CMK (cell line): ENCODE results near the gene SPARC.
A peak's percentile ranks its signal among the peaks of the same experiment; 100 is the strongest.
"Not testable (repeated sequence)": the region's sequence is repeated elsewhere in the genome, so short reads cannot be mapped to it uniquely, and the experiment has no call there.

Source experiments
- DNase-seq: peaks from one replicate; pipeline ENCODE4 v3.0.0-alpha.2; 2010; ENCODE audit warnings: low read depth

The SPARC gene, protein sequence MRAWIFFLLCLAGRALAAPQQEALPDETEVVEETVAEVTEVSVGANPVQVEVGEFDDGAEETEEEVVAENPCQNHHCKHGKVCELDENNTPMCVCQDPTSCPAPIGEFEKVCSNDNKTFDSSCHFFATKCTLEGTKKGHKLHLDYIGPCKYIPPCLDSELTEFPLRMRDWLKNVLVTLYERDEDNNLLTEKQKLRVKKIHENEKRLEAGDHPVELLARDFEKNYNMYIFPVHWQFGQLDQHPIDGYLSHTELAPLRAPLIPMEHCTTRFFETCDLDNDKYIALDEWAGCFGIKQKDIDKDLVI

DNA sequence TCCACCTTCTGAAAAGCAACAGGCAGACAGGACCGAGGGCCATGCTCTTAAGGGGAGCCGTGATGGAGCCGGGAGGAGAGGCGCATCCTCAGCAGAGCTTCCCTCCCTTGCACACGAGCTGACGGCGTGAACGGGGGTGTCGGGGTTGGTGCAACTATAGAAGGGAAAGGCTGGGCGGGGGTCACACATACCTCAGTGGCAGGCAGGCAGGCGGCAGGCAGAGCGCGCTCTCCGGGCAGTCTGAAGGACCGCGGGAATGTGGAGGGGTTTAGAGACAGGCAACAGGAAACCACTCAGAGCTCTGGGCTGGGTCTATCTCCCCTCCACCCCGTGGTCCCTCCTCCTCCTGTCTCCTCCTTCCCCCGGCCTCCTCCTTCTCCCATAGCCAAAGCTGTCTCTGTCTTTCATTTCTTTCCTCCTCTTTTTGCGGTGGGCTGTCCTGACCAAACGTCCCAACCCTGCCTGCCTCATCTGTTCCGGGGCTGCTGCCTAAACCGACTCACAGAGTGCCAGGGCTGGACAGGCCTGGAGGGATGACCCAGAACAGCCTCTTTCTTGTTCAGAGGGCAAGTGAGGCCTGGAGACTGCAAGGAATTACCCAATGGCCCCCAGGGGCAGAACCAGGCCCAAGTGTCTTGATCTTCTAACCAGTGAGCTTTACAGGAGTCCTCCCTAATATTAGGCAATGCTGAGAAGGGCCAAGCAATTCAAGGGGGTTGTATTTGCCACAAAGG lies at the start of gene SPARC:
Gene SPARC (minus strand): TSS at position 242 of the 734 bp plus-strand sequence. CDS start 10,727 bp downstream, outside the sequence.
- peak; percentile 34 for DNase-seq

DNA sequence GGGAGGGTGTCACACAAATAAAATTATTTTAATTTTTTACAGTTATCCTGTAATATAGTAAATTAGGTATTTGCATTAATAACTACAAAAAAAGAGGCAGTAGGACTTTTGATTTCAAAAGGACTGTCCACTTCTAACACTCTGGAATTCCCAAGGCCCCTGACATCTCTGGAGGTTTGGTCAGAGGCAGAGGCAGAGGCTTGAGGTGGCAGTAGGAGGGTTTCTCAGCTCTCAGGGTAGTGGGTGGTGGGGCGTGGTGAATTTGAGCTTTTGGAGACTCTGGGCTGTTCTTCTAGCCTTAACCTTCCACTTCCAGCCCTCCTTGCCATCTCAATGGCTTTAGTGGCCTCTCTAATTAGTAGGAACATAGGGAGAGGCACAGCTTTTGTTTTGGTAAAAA lies 48.9 kb upstream of the SPARC start:
- no peak for DNase-seq

DNA sequence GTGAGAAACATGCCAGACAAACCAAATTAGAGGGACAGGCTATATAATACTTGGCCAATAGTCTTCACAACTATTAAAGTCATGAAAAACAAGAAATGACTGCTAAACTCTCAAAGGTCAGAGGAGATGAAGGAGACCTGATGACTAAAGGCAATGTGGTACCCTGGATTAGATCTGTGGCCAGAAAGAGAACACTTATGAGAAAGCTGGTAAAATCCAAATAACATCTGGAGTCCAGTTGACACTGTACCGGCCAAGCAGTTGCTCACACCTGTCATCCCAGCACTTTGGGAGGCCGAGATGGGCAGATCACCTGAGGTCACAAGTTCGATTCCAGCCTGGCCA lies 47.3 kb upstream of the SPARC start:
- no peak for DNase-seq

DNA sequence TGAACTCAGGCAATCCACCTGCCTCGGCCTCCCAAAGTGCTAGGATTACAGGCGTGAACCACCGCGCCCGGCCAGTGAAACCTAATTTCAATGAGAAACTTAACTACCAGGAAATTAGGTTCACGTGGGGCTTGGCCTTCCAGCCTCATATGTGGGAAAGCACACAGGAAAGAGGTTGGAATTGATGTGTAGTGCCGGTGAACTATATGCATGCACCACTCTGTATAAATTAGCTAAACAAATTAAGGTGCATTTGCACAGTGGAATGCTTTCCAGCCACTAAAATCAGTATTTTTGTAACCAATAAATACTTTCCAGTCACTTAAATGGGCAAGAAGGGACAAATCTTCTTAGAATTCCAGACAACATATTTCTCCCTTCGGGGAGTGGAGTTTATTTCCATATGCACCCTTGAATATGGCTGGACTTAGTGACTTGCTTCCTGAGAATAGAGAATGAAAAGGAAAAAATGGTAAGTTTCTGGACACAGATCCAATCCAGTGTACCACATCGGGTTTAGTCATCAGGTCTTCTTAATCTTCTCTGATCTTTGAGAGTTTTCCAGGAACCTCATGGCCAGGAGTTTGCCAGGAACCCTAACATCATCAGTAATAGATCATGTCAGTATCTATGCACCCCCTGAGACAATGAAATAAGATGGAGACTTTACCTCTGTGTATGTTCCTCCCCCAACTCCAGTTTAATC lies 46.8 kb upstream of the SPARC start:
- DNase-seq: no peak

DNA sequence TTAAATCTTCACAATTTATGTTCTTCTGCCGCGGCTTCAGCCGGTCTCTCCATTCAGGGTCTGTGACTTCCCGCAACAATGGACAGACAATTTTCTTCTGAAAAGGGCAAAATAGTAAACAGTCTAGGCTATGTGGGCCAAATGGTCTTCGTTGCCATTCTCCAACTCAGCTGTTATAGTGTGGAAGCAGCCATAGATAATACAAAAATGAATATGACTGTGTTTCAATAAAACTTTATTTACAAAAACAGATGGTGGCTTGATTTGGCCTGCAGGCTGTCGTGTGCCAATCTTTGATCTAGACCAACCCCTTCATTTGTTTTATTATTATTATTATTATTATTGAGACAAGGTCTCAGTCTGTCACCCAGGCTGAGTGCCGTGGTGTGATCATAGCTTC lies 43.7 kb upstream of the SPARC start:
- DNase-seq: no peak

DNA sequence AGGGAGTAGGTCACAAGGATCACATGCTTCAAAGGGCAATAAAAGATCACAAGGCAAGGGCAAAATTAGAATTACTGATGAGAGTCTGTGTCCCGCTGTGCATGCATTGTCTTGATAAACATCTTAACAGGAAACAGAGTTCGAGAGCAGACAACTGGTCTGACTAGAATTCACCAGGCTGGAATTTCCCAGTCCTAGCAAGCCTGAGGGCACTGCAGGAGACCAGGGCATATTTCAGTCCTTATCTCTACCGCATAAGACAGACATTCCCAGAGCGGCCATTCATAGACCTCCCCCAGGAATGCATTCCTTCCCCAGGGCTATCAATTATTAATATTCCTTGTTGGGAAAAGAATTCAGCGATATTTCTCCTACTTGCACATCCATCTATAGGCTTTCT lies 42.9 kb upstream of the SPARC start:
- DNase-seq: not testable (repeated sequence)

DNA sequence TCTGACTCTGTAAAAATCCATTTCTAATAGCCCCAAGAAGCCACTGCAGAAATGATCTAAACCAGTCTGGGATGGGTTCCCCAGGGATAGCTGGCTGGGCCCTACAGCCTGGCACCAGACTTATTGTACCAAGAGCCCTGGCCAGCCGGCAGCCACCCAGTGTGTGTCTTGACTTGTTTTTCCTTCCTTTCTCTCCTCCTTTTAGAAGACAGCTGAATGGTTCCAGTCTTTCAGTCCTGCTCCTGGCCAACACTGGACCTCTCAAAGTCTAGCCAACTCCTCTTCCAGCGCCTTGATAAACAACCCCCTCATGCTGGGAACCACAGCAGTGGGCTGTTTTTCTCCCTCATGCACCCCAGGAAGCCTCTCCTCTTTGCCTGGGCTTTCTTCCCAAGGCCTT lies 37.6 kb upstream of the SPARC start:
- DNase-seq: no peak

DNA sequence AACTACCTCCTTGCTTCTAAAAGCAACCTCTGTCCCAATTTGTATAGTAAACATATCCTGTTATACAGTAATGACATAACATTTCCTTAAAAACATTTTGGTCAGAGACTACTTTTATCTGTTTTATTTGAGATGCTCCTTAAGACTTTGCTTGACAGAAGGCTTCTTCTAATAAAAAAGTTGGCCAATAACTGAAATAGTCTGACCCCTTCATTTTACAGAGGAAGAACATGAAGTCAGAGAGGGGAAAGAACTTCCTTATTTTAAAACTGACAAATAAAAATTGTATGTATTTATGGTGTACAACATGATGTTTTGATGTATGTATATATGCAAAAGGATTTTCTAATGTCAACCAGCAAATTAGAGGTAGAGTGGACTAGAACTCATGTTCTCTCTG lies 35.8 kb upstream of the SPARC start:
- DNase-seq: no peak

DNA sequence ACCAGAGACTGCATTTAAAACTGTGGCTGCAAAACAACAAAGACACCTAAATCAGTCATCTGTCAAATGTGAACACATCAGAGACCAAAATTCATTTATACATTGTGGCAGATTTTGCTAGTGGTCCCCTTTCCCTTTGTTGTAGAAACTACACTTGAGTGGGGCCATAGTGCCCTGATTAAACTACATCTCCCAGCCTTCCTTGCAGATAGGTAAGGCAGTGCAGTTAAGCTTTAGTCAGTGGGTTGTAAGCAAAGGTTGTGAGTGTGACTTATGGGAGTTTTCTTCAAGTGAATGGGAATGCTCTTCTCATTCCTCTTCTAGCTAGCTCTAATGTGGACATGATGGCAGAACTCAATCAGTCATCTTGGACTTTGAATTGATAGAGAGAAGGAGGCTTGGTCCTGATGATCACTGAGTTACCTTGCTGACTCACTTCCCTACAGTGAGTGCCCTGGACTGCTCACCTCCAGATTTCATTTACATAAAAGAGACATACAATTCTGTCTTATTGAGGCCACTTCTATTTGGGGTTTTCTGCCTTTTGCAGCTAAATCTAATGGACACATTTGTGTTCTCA lies 35.2 kb upstream of the SPARC start:
- no peak for DNase-seq

DNA sequence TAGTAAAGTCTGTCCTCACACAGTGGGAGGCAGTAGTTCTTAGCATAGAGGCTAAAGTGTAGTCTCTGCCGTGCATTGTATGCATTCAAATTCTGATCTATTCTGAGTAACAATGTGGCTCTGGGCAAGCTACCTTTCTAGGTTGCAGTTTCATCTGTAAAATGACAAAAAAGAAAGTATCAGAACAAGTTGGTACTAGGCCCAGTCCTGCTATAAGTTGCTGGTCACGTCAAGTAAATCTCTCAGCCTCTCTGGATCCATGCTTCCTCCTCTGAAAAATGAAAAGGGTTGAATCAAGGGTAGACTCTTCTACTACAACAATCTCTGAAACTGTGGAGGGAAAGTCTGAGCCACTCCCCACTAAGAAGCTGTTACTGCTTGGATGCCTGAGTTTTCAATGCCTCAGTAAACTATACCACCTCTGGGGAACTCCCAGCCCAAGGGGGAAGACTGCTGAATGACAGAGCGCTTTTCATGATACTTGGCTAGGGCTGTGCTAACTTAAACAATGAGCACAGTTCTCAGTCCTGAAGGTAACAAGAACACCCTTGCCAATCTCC lies 34.5 kb upstream of the SPARC start:
- no peak for DNase-seq

DNA sequence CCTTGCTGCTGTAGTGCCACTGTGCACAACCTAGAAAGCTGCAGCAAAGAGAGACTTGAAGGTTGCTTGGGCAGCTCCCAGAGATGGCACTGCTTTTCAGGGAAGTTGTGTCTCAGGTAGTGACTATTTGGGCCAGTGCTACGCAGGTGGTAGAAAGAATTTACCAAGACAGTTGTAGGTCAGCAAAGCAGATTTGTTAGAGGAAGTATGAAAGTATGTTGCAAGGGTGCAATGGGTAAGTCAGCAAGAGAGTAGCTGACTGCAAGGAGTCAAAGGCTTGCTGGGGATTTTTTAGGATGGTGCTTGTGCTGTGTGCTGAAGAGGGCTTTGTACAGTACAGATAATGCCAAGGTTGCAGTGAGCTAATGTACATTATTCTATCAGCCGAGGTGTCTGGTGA lies 33.5 kb upstream of the SPARC start:
- no peak for DNase-seq

DNA sequence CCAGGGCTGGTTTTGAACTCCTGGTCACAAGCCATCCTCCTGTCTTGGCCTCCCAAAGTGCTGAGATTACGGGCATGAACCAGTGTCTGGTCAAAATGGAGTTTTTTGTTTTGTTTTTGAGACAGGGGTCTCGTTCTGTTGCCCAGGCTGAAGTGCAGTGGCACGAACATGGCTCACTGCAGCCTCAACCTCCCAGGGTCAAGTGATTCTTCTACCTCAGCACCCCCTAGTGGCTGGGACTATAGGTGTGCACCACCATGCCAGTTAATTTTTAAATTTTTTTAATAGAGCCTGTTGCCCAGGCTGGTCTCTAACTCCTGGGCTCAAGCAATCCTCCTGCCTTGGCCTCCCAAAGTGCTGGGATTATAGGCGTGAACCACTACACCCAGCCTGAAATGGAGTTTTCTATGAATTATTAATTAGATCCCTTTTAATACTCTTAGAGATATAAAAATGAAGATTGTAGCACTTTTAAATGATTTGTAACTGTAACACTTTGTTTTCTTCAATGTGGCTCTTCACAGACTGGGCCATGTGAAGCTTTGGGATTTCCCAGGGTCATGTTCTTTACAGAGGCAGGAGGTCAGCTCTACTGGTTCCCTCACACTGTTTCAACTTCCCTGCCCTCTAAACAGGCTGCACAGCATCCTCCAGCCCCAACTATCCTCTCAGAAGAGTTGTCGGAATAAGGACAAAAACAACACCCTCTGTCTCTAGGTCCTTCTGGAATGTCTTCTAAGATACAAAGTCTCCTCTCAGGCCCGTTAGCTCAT lies 32.7 kb upstream of the SPARC start:
- no peak for DNase-seq

DNA sequence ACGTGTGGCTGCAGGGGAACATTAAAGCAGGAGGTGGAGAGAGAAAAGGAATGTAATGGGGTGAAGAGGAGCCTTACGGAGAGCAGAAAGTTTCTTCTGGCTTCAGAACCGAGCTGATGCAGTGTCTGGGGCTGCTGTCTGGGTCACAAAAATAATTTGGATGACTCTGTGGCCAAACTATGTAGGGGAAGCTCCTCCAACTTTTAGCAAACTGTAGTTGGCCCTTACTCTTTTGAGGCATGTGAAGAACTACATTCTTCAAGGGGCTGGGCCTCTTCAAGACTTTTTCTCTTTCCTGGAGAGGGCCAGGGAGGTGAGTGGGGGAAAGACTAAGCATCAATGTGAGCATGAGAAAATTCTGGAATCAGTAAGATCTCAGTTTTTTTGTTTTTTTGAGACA lies 31.9 kb upstream of the SPARC start:
- DNase-seq: no peak

DNA sequence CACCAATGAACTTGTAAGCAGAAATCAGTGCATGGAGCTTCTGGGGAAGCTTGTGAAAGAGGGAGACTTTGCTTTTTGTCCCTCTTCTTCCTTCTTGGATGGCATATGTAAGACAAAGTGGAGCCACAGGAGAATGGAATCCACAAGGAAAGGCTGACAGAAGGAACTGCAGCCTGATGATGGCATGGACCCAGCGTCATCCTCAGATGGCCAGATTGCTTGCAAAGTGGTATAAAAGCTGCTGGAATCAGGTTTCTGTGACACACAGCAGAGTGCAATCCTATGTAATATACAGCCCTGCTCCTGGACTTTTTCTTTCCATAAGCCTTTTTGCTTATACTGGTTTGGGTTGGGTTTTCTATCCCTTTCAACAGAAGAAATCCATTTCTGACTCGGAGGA lies 31.4 kb upstream of the SPARC start:
- no peak for DNase-seq

DNA sequence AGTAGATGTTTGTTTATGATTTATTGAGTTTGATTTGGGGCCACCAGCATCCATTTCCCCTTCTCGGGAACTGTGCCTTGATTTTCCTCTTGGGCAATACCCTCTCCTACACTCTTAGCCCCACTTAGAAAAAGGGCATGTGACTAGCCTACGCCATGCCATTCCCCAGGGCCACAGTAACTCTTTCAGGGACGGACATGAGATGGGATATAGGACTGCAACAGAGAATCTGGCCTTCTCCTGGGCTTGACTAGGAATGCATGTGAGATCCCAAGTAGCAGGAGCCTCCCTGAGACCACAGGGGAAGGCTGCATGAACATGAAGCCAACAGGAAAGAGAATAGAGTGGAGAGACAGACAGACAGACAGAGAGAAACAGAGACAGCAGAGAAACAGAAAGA lies 30.7 kb upstream of the SPARC start:
- no peak for DNase-seq

DNA sequence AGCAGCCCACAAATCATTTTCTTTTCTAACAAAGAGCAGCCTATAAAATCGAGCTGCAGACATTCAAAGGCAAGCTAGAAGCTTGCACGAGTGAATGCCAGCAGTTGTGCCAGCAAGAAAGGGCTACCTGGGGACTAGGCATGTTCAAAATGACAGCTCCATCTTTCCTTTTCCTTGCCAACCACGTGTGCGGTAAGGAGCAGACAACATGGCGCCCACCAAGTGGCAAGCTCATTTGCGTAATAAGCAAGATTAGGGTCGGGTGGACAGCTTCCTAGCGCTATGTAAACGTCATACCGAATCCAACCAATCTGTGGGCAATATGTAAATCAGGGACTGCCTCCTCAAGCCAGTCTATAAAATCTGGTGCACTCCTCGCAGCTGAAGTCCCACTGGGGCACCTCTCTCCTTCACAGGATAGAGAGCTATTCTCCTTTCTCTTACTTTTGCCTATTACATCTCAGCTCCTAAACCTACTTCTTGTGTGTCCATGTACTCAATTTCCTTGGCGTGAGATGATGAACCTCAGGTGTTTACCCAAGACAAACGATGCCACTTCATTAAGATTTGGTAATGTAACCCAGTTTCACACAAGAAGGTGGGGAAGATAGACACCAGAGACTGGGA lies 22.5 kb upstream of the SPARC start:
- DNase-seq: no peak

DNA sequence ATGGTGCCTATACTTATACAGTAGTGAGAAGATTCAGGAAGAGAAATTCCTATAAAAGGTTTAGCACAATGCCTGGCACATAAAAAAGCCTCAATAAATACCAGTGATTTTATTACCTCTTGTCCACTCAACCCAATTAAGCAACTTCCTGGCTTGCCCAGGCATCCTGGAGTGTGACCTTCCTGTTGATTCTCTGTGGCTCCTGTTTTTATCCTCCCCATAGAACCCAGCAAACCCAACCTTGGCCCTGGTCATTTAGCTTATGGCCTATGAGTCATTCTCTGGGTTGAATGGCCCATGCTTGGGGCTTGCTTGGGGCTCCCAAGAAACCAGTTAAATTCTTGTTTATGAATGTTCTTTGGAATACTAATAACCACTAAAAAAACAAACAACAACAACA lies 21.4 kb upstream of the SPARC start:
- DNase-seq: no peak

DNA sequence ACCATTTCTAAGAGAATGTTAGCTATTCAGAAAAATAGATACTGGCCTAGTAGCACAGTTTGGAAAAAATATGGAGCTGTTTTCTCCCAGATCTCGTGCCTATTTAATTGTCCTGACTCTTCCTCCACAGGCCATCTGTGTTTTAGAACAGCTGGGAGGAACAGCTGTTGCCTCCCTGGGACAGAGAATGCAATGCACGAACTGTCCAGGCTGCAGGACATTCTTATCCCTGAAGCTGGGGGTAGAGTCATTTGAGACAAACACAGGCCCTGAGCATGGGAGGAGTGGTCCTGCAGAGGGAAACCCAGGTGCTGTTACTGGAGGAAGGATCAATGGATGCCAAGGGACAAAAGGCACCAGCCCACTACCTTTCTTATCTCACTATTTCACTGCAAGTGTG lies 20.9 kb upstream of the SPARC start:
- no peak for DNase-seq

DNA sequence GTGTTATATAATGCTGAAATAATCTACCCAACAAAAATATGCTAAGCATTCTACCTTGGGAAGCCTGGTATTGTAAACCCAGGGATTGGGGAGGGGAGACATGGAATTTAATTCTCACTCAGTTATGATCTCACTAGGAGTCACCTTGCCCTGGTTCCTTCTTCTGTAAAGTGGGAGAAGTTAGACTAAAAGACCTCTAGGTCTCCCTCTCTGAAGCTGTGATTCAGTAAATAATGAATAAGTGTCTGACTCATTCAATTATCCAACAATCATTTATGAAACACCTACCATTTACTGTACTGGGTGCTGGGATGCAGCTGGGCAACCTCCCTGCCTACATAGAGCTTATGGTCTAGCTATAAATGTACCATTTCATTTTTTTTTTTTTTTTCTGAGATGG lies 20.2 kb upstream of the SPARC start:
- no peak for DNase-seq

DNA sequence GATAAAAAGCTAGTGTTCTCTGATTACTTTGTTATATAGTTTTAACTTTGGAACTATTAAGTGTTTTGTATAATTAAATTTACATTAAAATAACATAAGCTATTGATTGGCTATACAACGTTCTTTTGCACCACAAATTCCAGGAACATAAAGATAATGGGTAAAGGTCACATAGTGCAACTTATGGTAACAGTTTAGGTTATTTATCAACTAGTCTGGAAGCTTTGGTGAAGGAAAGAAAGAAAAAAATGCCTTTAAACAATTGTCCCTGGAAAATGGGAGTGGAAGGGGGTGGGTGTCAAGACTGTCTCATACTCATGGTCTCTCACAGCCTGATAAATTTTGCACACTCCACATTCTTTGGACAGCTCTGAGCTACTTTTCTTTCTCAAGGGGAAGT lies 17.1 kb upstream of the SPARC start:
- DNase-seq: no peak

DNA sequence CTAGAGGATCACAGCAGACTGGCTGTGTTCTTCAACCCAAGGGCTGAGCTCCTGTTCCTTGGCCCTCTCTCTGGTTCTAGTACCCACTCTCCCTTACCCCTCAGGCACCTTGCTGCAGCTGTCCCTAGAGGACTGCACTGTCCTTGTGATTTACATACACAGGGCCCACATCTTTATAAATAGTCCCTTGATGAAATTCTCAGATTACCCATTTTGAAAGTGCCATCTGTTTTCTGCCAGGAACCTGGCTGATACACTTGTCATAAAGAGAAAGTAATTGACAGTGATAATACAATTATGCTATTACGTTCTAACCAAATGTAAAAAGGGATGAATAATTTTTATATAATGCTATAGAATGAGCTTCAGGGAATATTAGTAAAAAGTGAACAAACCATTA lies 16.5 kb upstream of the SPARC start:
- DNase-seq: no peak
